CD4-positive, alpha-beta memory T cell (primary cell): ENCODE results near the gene ZNF197. TPM values are rescaled to one million over a fixed set of nuclear protein-coding genes. Genes with fewer than 3 reads are reported as not detected.
A peak's percentile ranks its signal among the peaks of the same experiment; 100 is the strongest.

Experiments
- CTCF ChIA-PET: fragments of 350-600 bp; sonication (Branson Sonifier 250); formaldehyde crosslinking; loops from one replicate; lab custom pipeline; 2021; ENCODE audit warnings: inconsistent platforms; ENCODE audit not compliant: partially characterized antibody; lab: Charles Lee
- POLR2A ChIA-PET: fragments of 350-600 bp; sonication (Branson Sonifier 250); formaldehyde crosslinking; loops from one replicate; lab custom pipeline; 2021; ENCODE audit not compliant: partially characterized antibody; lab: Charles Lee
- DNase-seq, 5 donors: peaks; one replicate each; pipeline versions ENCODE4 v3.0.0 to v3.0.0-alpha.2; 2020 to 2022; ENCODE audit warnings: mixed read lengths in 1 of 5
- H3K27ac ChIP-seq: one replicate; pipeline ENCODE4 v1.7.0; 2013; ENCODE audit warnings: low read depth, low read length
- H3K27me3 ChIP-seq: 2 replicates; pipeline ENCODE4 v1.7.0; 2013; ENCODE audit warnings: mild to moderate bottlenecking, low read length, moderate library complexity; ENCODE audit not compliant: insufficient read depth
- H3K36me3 ChIP-seq: 2 replicates; pipeline ENCODE4 v1.7.0; 2013; ENCODE audit warnings: mild to moderate bottlenecking, low read length, moderate library complexity; ENCODE audit not compliant: insufficient read depth
- H3K4me1 ChIP-seq: 2 replicates; pipeline ENCODE4 v1.7.0; 2013; ENCODE audit warnings: mild to moderate bottlenecking, low read length, moderate library complexity; ENCODE audit not compliant: insufficient read depth
- H3K4me3 ChIP-seq, 2 donors: one replicate each; pipeline ENCODE4 v1.7.0; 2013; ENCODE audit warnings: low read length in 2 of 2, mild to moderate bottlenecking in 1 of 2
- H3K9me3 ChIP-seq, 2 donors: one replicate each; pipeline ENCODE4 v1.7.0; 2013; ENCODE audit warnings: low read length in 2 of 2, control low read depth in 1 of 2; ENCODE audit not compliant: control insufficient read depth in 1 of 2
- H3K27ac Mint-ChIP-seq, 7 donors: one replicate each; pipeline ENCODE4 v1.8.0; 2020 to 2021; ENCODE audit warnings: mixed read lengths in 7 of 7, mild to moderate bottlenecking in 6 of 7, inconsistent platforms in 3 of 7, moderate library complexity in 3 of 7
- H3K27me3 Mint-ChIP-seq, 2 donors: one replicate each; pipeline ENCODE4 v1.8.0; 2020 to 2021; ENCODE audit warnings: mixed read lengths in 2 of 2
- H3K36me3 Mint-ChIP-seq, 2 donors: one replicate each; pipeline ENCODE4 v1.8.0; 2020 to 2021; ENCODE audit warnings: mixed read lengths in 2 of 2, inconsistent platforms in 1 of 2, mild to moderate bottlenecking in 1 of 2
- H3K4me1 Mint-ChIP-seq, 4 donors: one replicate each; pipeline ENCODE4 v1.8.0; 2020 to 2021; ENCODE audit warnings: mixed read lengths in 4 of 4, mild to moderate bottlenecking in 1 of 4
- H3K4me3 Mint-ChIP-seq, 8 donors: one replicate each; pipeline ENCODE4 v1.8.0; 2020 to 2021; ENCODE audit warnings: mixed read lengths in 8 of 8, mild to moderate bottlenecking in 7 of 8, moderate library complexity in 6 of 8, inconsistent platforms in 3 of 8
- H3K9me3 Mint-ChIP-seq, 8 donors: one replicate each; pipeline ENCODE4 v1.8.0; 2020 to 2021; ENCODE audit warnings: mixed read lengths in 8 of 8, mild to moderate bottlenecking in 5 of 8, inconsistent platforms in 3 of 8, moderate library complexity in 1 of 8
- intact Hi-C: fragments of 100-400 bp; cut with micrococcal nuclease; formaldehyde crosslinking; loops from one replicate; pipeline ENCODE4 v1.15.1; 2023
- polyA plus RNA-seq, 2 donors: library from polyadenylated mRNA; unstranded; fragments of 300-500 nt; fragmentation: Illumina TruSeq; gene quantifications; one replicate each; pipeline ENCODE4 v1.2.3, GENCODE V29; 2021
- total RNA-seq, 2 experiments: library from RNA; stranded (reverse); gene quantifications; one replicate each; pipeline ENCODE4 v1.2.3, GENCODE V29; 2021

The ZNF197 gene
- total and polyA plus RNA-seq, 4 experiments from 2014 or later: 1.9 to 18.4 (median 11.6) TPM

- ChIA-PET POLR2A (no interaction called here), CTCF (no interaction called here)
- peaks cover 0 to 34% of the 10 kb centered on the region in 2 donors for H3K9me3 ChIP-seq
- Mint-ChIP-seq H3K36me3 (peaks cover 62 to 71% of the 10 kb centered on the region in 2 donors), H3K9me3 (peaks cover 2 to 93% (median 77%) of the 10 kb centered on the region in 8 donors), H3K27me3 (no peaks in the 10 kb centered on the region), H3K27ac (no peak overlapping the region), H3K4me3 (no peak overlapping the region), H3K4me1 (peaks cover 8 to 11% (median 9%) of the 10 kb centered on the region in 4 donors)
- H3K36me3 ChIP-seq: peaks cover 23% of the 10 kb centered on the region
- H3K27me3 ChIP-seq: no peaks in the 10 kb centered on the region
- H3K27ac ChIP-seq: no peak overlapping the region
- intact Hi-C loops: no loop called here
- peaks cover 6% of the 10 kb centered on the region for H3K4me1 ChIP-seq
- H3K4me3 ChIP-seq: no peak overlapping the region
- no peak for DNase-seq
Measured at GRCh38 chr3:44643024-44643423, 18.2 kb downstream of the ZNF197 start.

- H3K36me3 ChIP-seq: peaks cover 2% of the 10 kb centered on the region
- peaks cover 12 to 23% (median 18%) of the 10 kb centered on the region in 4 donors for H3K4me1 Mint-ChIP-seq
- intact Hi-C loops: no loop called here
- no peak for DNase-seq
- peaks cover 0 to 54% (median 42%) of the 10 kb centered on the region in 8 donors for H3K9me3 Mint-ChIP-seq
- peak overlapping the region; percentile 67 to 88 (median 88) for H3K4me3 Mint-ChIP-seq
- H3K27me3 ChIP-seq: no peaks in the 10 kb centered on the region
- ChIA-PET POLR2A (interaction anchor here (1.1 kb wide), 1 partner anchor 114 kb away, joined by 3 read pairs; the partner anchor contains the start of genes KIAA1143 and KIF15), CTCF (interaction anchor here (1.4 kb wide), 1 partner anchor 22 kb away, joined by 3 read pairs; no protein-coding TSS in a partner anchor)
- H3K27ac ChIP-seq: no peak overlapping the region
- H3K27ac Mint-ChIP-seq: peak overlapping the region in 3 of 7 donors; percentile 2 to 43 (median 6)
- peaks cover 44 to 45% of the 10 kb centered on the region in 2 donors for H3K36me3 Mint-ChIP-seq
- peaks cover 8% of the 10 kb centered on the region for H3K4me1 ChIP-seq
- H3K4me3 ChIP-seq: no peak overlapping the region
- H3K27me3 Mint-ChIP-seq: no peaks in the 10 kb centered on the region
- H3K9me3 ChIP-seq: peaks cover 0 to 23% of the 10 kb centered on the region in 2 donors
Measured at GRCh38 chr3:44647771-44648170, 22.9 kb downstream of the ZNF197 start.

DNA sequence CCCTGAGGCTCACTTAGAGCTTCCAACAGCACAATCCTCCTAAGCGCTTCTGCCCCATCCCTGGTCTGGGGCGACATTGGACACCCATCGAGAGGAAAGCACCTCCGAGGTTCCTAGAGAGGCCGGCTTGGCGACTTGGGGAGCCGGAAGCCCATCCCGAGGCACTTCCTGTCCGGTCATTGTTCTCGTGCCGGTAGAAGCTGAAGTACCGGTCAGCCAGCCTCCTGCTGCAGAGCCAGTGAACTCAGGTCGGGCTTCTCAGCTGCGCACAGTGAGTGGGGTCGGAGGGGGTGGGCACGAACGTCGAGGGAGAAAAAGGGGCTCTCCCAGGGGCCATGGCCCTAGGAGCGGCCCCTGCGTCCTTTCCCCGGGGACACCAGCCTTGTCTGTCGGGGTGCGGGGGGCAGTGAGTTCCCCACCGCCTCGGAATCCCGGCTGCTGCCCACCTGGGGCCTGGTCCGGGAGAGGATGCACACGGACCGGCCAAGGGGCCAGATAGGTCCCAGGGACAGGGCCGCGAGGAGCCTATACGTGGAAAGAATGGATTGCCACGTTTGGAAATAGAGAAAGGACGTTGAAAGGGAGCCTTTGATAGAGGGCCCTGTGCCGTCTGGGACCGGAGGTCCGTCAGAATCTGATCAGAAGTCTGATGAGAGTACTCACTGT is 23.9 kb downstream of the ZNF197 start, which contains the start of gene ZNF35:
Gene ZNF35, plus strand, starts transcription at position 169 of the 666 bp plus-strand sequence. CDS start 2,336 bp downstream, outside the sequence.
- DNase-seq: peak in 1 of 5 donors; percentile 3
- Histone ChIP-seq H3K27me3 (no peaks in the 10 kb centered on the region), H3K4me3 (peak within 1 kb of the TSS; percentile 45 to 59), H3K9me3 (peaks cover 0 to 14% of the 10 kb centered on the region in 2 donors), H3K27ac (no peak within 1 kb of the TSS), H3K36me3 (peaks cover 3% of the 10 kb centered on the region), H3K4me1 (peaks cover 8% of the 10 kb centered on the region)
- Mint-ChIP-seq H3K4me3 (peak within 1 kb of the TSS; percentile 67 to 88 (median 88)), H3K27me3 (no peaks in the 10 kb centered on the region), H3K4me1 (peaks cover 12 to 23% (median 18%) of the 10 kb centered on the region in 4 donors), H3K9me3 (peaks cover 4 to 49% (median 33%) of the 10 kb centered on the region in 8 donors), H3K36me3 (peaks cover 45 to 53% of the 10 kb centered on the region in 2 donors), H3K27ac (peak within 1 kb of the TSS in 6 of 7 donors; percentile 9 to 78 (median 66))
- POLR2A ChIA-PET: interaction anchor here (1.1 kb wide), 1 partner anchor 113 kb away, joined by 3 read pairs; the partner anchor contains the start of genes KIAA1143 and KIF15
- intact Hi-C loops: no loop called here
- CTCF ChIA-PET: no interaction called here

DNA sequence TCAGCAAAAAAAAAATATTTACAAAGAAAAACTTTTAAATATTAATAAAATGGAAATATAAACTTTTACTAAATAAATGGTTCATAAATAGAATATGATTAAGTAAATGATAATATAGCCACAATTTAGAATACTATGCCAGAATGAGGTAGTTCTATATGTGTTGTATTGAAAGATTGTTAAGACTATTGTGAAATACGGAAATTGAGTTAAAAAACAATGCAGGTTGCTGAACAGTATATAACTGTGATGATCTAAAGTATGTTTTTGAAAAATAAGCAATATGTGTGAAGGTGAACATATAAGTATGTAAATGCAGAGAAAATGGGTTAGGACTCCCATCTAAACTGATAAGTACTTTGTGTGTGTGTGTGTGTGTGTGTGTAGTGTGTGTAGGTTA is 24.9 kb downstream of the ZNF197 start:
- peak overlapping the region in 3 of 8 donors; percentile 49 to 88 (median 85) for H3K4me3 Mint-ChIP-seq
- H3K9me3 Mint-ChIP-seq: peaks cover 4 to 48% (median 33%) of the 10 kb centered on the region in 8 donors
- CTCF ChIA-PET: no interaction called here
- H3K4me3 ChIP-seq: no peak overlapping the region
- peaks cover 12 to 23% (median 18%) of the 10 kb centered on the region in 4 donors for H3K4me1 Mint-ChIP-seq
- no peak overlapping the region for H3K27ac ChIP-seq
- no peak overlapping the region for H3K27ac Mint-ChIP-seq
- peaks cover 8% of the 10 kb centered on the region for H3K4me1 ChIP-seq
- peaks cover 0 to 10% of the 10 kb centered on the region in 2 donors for H3K9me3 ChIP-seq
- POLR2A ChIA-PET: no interaction called here
- intact Hi-C loops: no loop called here
- no peak for DNase-seq
- peaks cover 3% of the 10 kb centered on the region for H3K36me3 ChIP-seq
- no peaks in the 10 kb centered on the region for H3K27me3 ChIP-seq
- peaks cover 52 to 61% of the 10 kb centered on the region in 2 donors for H3K36me3 Mint-ChIP-seq
- no peaks in the 10 kb centered on the region for H3K27me3 Mint-ChIP-seq

DNA sequence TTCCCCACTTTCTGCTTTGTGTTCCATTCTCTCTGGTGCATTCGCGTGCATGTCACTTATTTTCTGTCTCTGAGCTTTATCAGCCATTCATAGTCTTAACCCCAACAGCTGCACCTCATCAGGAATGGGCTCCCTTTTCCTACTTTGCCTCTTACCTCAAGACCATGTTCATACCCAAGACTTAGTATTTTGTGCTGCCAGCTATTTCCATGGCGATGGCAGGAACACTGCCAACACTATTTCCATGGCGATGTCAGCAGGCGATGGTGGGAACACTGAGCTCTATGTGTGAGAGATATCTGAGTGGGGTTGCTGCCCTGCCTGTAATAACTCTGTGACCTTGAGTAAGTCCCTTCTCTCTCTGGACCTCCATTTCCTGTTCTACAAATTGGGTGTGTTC is 29.2 kb downstream of the ZNF197 start:
- Histone ChIP-seq H3K4me3 (no peak overlapping the region), H3K27me3 (no peaks in the 10 kb centered on the region), H3K27ac (no peak overlapping the region), H3K4me1 (no peaks in the 10 kb centered on the region), H3K9me3 (peaks cover 3 to 10% of the 10 kb centered on the region in 2 donors), H3K36me3 (peaks cover 3% of the 10 kb centered on the region)
- H3K4me1 Mint-ChIP-seq: peaks cover 2 to 4% (median 4%) of the 10 kb centered on the region in 4 donors
- DNase-seq: no peak
- POLR2A ChIA-PET: no interaction called here
- intact Hi-C loops: no loop called here
- H3K36me3 Mint-ChIP-seq: peaks cover 70 to 73% of the 10 kb centered on the region in 2 donors
- peaks cover 6 to 56% (median 33%) of the 10 kb centered on the region in 8 donors for H3K9me3 Mint-ChIP-seq
- no peak overlapping the region for H3K4me3 Mint-ChIP-seq
- no peaks in the 10 kb centered on the region for H3K27me3 Mint-ChIP-seq
- CTCF ChIA-PET: no interaction called here
- H3K27ac Mint-ChIP-seq: no peak overlapping the region

- no peaks in the 10 kb centered on the region for H3K4me1 Mint-ChIP-seq
- ChIA-PET CTCF (no interaction called here), POLR2A (no interaction called here)
- no peak overlapping the region for H3K27ac ChIP-seq
- intact Hi-C loops: no loop called here
- H3K36me3 ChIP-seq: no peaks in the 10 kb centered on the region
- peaks cover 44 to 70% of the 10 kb centered on the region in 2 donors for H3K36me3 Mint-ChIP-seq
- H3K9me3 ChIP-seq: peaks cover 3 to 18% of the 10 kb centered on the region in 2 donors
- H3K4me3 Mint-ChIP-seq: no peak overlapping the region
- no peak overlapping the region for H3K27ac Mint-ChIP-seq
- peaks cover 0 to 1% of the 10 kb centered on the region in 2 donors for H3K27me3 Mint-ChIP-seq
- no peak for DNase-seq
- H3K27me3 ChIP-seq: no peaks in the 10 kb centered on the region
- peaks cover 2 to 82% (median 64%) of the 10 kb centered on the region in 8 donors for H3K9me3 Mint-ChIP-seq
- H3K4me3 ChIP-seq: no peak overlapping the region
- no peaks in the 10 kb centered on the region for H3K4me1 ChIP-seq
Measured at GRCh38 chr3:44659015-44659414, 34.2 kb downstream of the ZNF197 start.

- peaks cover 2 to 82% (median 66%) of the 10 kb centered on the region in 8 donors for H3K9me3 Mint-ChIP-seq
- Histone ChIP-seq H3K27me3 (no peaks in the 10 kb centered on the region), H3K27ac (no peak overlapping the region), H3K4me1 (no peaks in the 10 kb centered on the region), H3K36me3 (no peaks in the 10 kb centered on the region), H3K9me3 (peaks cover 3 to 18% of the 10 kb centered on the region in 2 donors), H3K4me3 (no peak overlapping the region)
- peaks cover 0 to 1% of the 10 kb centered on the region in 2 donors for H3K27me3 Mint-ChIP-seq
- H3K27ac Mint-ChIP-seq: no peak overlapping the region
- no peak overlapping the region for H3K4me3 Mint-ChIP-seq
- peaks cover 40 to 69% of the 10 kb centered on the region in 2 donors for H3K36me3 Mint-ChIP-seq
- ChIA-PET CTCF (no interaction called here), POLR2A (no interaction called here)
- H3K4me1 Mint-ChIP-seq: no peaks in the 10 kb centered on the region
- intact Hi-C loops: no loop called here
- DNase-seq: no peak
Measured at GRCh38 chr3:44659434-44659833, 34.6 kb downstream of the ZNF197 start.
